Heart left ventricle (tissue), 16 donors: ENCODE results near the gene CACTIN. TPM values are rescaled to one million over a fixed set of nuclear protein-coding genes. Genes with fewer than 3 reads are reported as not detected.

Experiments
- ATAC-seq, 4 donors: fragments of 200-7000 bp; cut with Tn5 transposase; one replicate each; pipeline ENCODE4 v1.9.1; 2020 to 2022; ENCODE audit warnings: moderate library complexity in 4 of 4, mild to moderate bottlenecking in 3 of 4, moderate number of reproducible peaks in 1 of 4
- DNase-seq, 5 donors: peaks; one replicate each; pipeline ENCODE4 v3.0.0-alpha.2; 2020
- H3K27ac ChIP-seq, 12 donors: fragments of 200-600 bp; sonication (generic) in 4 of 12; one replicate each; pipeline versions ENCODE4 v1.5.0 to v1.8.0; 2016 to 2022; ENCODE audit warnings: mild to moderate bottlenecking in 2 of 12
- H3K27me3 ChIP-seq, 9 donors: fragments of 200-600 bp; sonication (generic) in 2 of 9; one replicate each; pipeline versions ENCODE4 v1.5.1 to v1.8.0; 2016 to 2022; ENCODE audit warnings: mild to moderate bottlenecking in 3 of 9
- H3K36me3 ChIP-seq, 9 donors: fragments of 200-600 bp; sonication (generic) in 2 of 9; one replicate each; pipeline versions ENCODE4 v1.5.0 to v1.8.0; 2018 to 2022; ENCODE audit warnings: mild to moderate bottlenecking in 2 of 9
- H3K4me1 ChIP-seq, 12 donors: fragments of 200-600 bp; sonication (generic) in 4 of 12; one replicate each; pipeline versions ENCODE4 v1.5.0 to v1.8.0; 2016 to 2022; ENCODE audit warnings: mild to moderate bottlenecking in 3 of 12
- H3K4me3 ChIP-seq, 12 donors: fragments of 200-600 bp; sonication (generic) in 4 of 12; one replicate each; pipeline versions ENCODE4 v1.5.0 to v1.8.0; 2017 to 2022; ENCODE audit warnings: mild to moderate bottlenecking in 9 of 12, moderate library complexity in 4 of 12
- H3K9me3 ChIP-seq, 12 donors: fragments of 200-600 bp; sonication (generic) in 4 of 12; one replicate each; pipeline versions ENCODE4 v1.5.0 to v1.8.0; 2016 to 2022; ENCODE audit warnings: mild to moderate bottlenecking in 1 of 12
- CTCF ChIP-seq, 12 donors: fragments of 200-600 bp; sonication (generic) in 4 of 12; IDR thresholded peaks; one replicate each; pipeline versions ENCODE4 v1.5.0 to v1.8.0; 2018 to 2022; ENCODE audit warnings: antibody characterized with exemption in 12 of 12, mild to moderate bottlenecking in 5 of 12
- POLR2A ChIP-seq, 2 donors: fragments of 450-650 bp; IDR thresholded peaks; one replicate each; pipeline ENCODE4 v1.6.1; 2017; ENCODE audit warnings: antibody characterized with exemption in 2 of 2, mild to moderate bottlenecking in 2 of 2, moderate library complexity in 2 of 2
- WGBS, 4 donors: extraction: QIAGEN DNeasy Blood & Tissue Kit in 2 of 4; methylation state at CpG; one replicate each; pipeline versions ENCODE4 v1.1.5 to v1.1.7; 2013 to 2018; 5-methylcytosine and 5-hydroxymethylcytosine counted together
- intact Hi-C, 10 donors: fragments of 100-400 bp; cut with DNase I; formaldehyde crosslinking; loops; one replicate each; pipeline versions ENCODE4 v1.11.1 to v1.14.2; 2022
- polyA plus RNA-seq, 2 donors: library from polyadenylated mRNA; stranded (reverse); fragments of 200-250 nt; gene quantifications; one replicate each; pipeline ENCODE4 v1.2.3, GENCODE V29; 2013
- total RNA-seq, 9 donors: library from RNA; depleted of rRNA in 2 of 9; stranded (reverse); fragments of >200 nt in 2 of 9; fragmentation: NEBNext Ultra II Directional in 3 of 9; extraction: Animal tissue kit (Norgen Biotek cat#: 25700) in 3 of 9; gene quantifications; one replicate each; pipeline versions ENCODE4 v1.1.0 to v1.2.4, GENCODE V29; 2016 to 2023
- donor health status: ischemic (EF 13 %, LVEDD 7.1; RV severe dilation, severe dysfunction).
- donor health status: healthy with polysubstance abuse.
- donor health status: DM: no; HTN: yes; CAD: no.
- donor health status: DM: no; HTN: no; CAD: no.
- donor health status: ischemic (EF 25% LVEDD 6.9; RV normal size, moderate dysfunction).
- donor health status: ischemic (EF 25% LVEDD 5.7; RV mildly dilated, moderate dysfunction).
- donor health status: healthy.
- donor health status: DM: yes; HTN: yes; CAD: no.
- donor health status: ischemic (EF 35%, LVEDD 5.7; RV mildly dilated, moderate dysfunction).
- donor health status: nonischemic (EF 11% LVEDD 7.7; RV severe dilation, severe dysfunction).
- donor health status: DM: yes; HTN: yes; CAD: no.
- donor health status: PGD.
- donor health status: ischemic (EF 29% LVEDD 5.4; RV normal size, mild dysfunction).
- donor health status: nonischemic (EF 23%, LVEDD 6.1; RV moderate dilation, normal function).

Gene CACTIN
- total and polyA plus RNA-seq, 11 donors: 9.8 to 23.4 (median 14.1) TPM

- intact Hi-C loops: loop anchor here in 2 of 10 donors (2.0 to 5.0 kb wide), 3 partner anchors 17 to 53 kb away; partner anchors contain the start of genes MFSD12 (in 2 of the 2) and CACTIN (in 1 of the 2)
These were observed 53.3 kb downstream of the CACTIN start for GRCh38 chr19:3573162-3573857.

GRCh38 chr19:3572855-3573161 lies 53.8 kb downstream of the CACTIN start, which contains the start of gene HMG20B:
Gene HMG20B (plus strand): TSS chr19:3572944. CDS start chr19:3573310, 366 bp downstream.
- TF ChIP-seq POLR2A (IDR thresholded peaks at IDR 0.05) (peak in 1 of 2 donors; percentile 38), CTCF (IDR thresholded peaks at IDR 0.05) (no peak)
- 0 to 1% (median 0%) methylated on average over 3 to 30 of the region's 30 CpGs for WGBS, 4 donors
- H3K4me3 ChIP-seq: peak within 1 kb of the TSS; percentile 62 to 98 (median 94)
- peaks cover 0 to 37% (median 22%) of the 10 kb centered on the region in 12 donors for H3K4me1 ChIP-seq
- H3K9me3 ChIP-seq: no peaks in the 10 kb centered on the region
- no peaks in the 10 kb centered on the region for H3K27me3 ChIP-seq
- intact Hi-C loops: loop anchor here in 2 of 10 donors (2.0 to 5.0 kb wide), 3 partner anchors 16 to 54 kb away; partner anchors contain the start of genes MFSD12 (in 2 of the 2) and CACTIN (in 1 of the 2)
- DNase-seq: no peak
- H3K36me3 ChIP-seq: peaks cover 0 to 9% (median 0%) of the 10 kb centered on the region in 9 donors
- no peak for ATAC-seq
- H3K27ac ChIP-seq: peak within 1 kb of the TSS in 11 of 12 donors; percentile 36 to 86 (median 79)

More at GRCh38 chr19:3573162-3573857, 53.3 kb downstream of the CACTIN start:
- no peaks in the 10 kb centered on the region for H3K27me3 ChIP-seq
- H3K4me1 ChIP-seq: peaks cover 0 to 37% (median 22%) of the 10 kb centered on the region in 12 donors
- TF ChIP-seq CTCF (IDR thresholded peaks at IDR 0.05) (no peak), POLR2A (IDR thresholded peaks at IDR 0.05) (no peak)
- H3K9me3 ChIP-seq: no peaks in the 10 kb centered on the region
- ATAC-seq (peak in 1 of 4 donors; percentile 8), DNase-seq (peak in 2 of 5 donors; percentile 55 to 77)
- peak overlapping the region; percentile 62 to 98 (median 94) for H3K4me3 ChIP-seq
- peaks cover 0 to 9% (median 0%) of the 10 kb centered on the region in 9 donors for H3K36me3 ChIP-seq
- WGBS, 4 donors: 1 to 2% (median 1%) methylated on average over 17 to 60 of the region's 60 CpGs
- H3K27ac ChIP-seq: peak overlapping the region in 11 of 12 donors; percentile 36 to 86 (median 79)

- H3K9me3 ChIP-seq: no peaks in the 10 kb centered on the region
These were observed 54.3 kb downstream of the CACTIN start for GRCh38 chr19:3572132-3572854.

More at GRCh38 chr19:3572132-3572854, 54.3 kb downstream of the CACTIN start:
- peak overlapping the region in 8 of 12 donors; percentile 14 to 85 (median 50) for H3K27ac ChIP-seq
- peak overlapping the region in 11 of 12 donors; percentile 29 to 97 (median 84) for H3K4me3 ChIP-seq
- TF ChIP-seq CTCF (IDR thresholded peaks at IDR 0.05) (no peak), POLR2A (IDR thresholded peaks at IDR 0.05) (peak in 1 of 2 donors; percentile 11)
- peaks cover 0 to 9% (median 0%) of the 10 kb centered on the region in 9 donors for H3K36me3 ChIP-seq
- no peaks in the 10 kb centered on the region for H3K27me3 ChIP-seq
- WGBS, 4 donors: 2 to 3% (median 2%) methylated on average over 35 to 48 of the region's 48 CpGs
- ATAC-seq (peak; percentile 96 to 98 (median 98)), DNase-seq (peak; percentile 100)
- H3K4me1 ChIP-seq: peaks cover 0 to 37% (median 22%) of the 10 kb centered on the region in 12 donors
- intact Hi-C loops: loop anchor here in 2 of 10 donors (2.0 to 5.0 kb wide), 3 partner anchors 15 to 55 kb away; partner anchors contain the start of genes MFSD12 (in 2 of the 2) and CACTIN (in 1 of the 2)
